H1 (cell line): ENCODE data around the gene ISG20L2. TPM values are rescaled to one million over a fixed set of nuclear protein-coding genes. Genes with fewer than 3 reads are reported as not detected.

Experiments used
- CTCF ChIA-PET: fragments of 300-600 bp; sonication (Branson Sonifier 250); formaldehyde crosslinking; loops from one replicate; lab custom pipeline; 2021; ENCODE audit not compliant: partially characterized antibody; lab: Charles Lee
- POLR2A ChIA-PET: fragments of 300-600 bp; sonication (Branson Sonifier 250); formaldehyde crosslinking; loops from one replicate; lab custom pipeline; 2021; ENCODE audit warnings: inconsistent platforms; ENCODE audit not compliant: partially characterized antibody; lab: Charles Lee
- DNase-seq, 2 experiments: peaks; one replicate each; pipeline versions ENCODE4 v3.0.0 to v3.0.0-alpha.2; 2010 to 2022; ENCODE audit warnings: low spot score in 2 of 2, low read depth in 1 of 2, mixed read lengths in 1 of 2
- FAIRE-seq: peaks from 2 replicates; lab custom pipeline; 2011; peaks lifted over from hg19 to GRCh38; lab: Jason Lieb, UNC
- H2AFZ ChIP-seq: 2 replicates; pipeline ENCODE4 v1.8.1; 2012; ENCODE audit warnings: low read length, inconsistent platforms
- H2AK5ac ChIP-seq: 2 replicates; pipeline ENCODE4 v1.6.1; 2013; ENCODE audit warnings: low read depth, low read length
- H2BK120ac ChIP-seq: replicated peaks from 2 replicates; pipeline ENCODE3; 2013; ENCODE audit warnings: low read depth, low read length, inconsistent platforms
- H2BK12ac ChIP-seq: 2 replicates; pipeline ENCODE4 v1.6.1; 2013; ENCODE audit warnings: low read depth, low read length
- H2BK15ac ChIP-seq: 2 replicates; pipeline ENCODE4 v1.6.1; 2013; ENCODE audit warnings: low read length
- H2BK20ac ChIP-seq: 2 replicates; pipeline ENCODE4 v1.6.1; 2013; ENCODE audit warnings: low read length
- H2BK5ac ChIP-seq: 2 replicates; pipeline ENCODE4 v1.6.1; 2013; ENCODE audit warnings: low read depth, low read length
- H3K14ac ChIP-seq: 2 replicates; pipeline ENCODE4 v1.6.1; 2013; ENCODE audit warnings: inconsistent platforms; ENCODE audit not compliant: insufficient read length
- H3K18ac ChIP-seq: 2 replicates; pipeline ENCODE4 v1.6.1; 2013; ENCODE audit warnings: low read length; ENCODE audit errors: extremely low read depth
- H3K23ac ChIP-seq: 2 replicates; pipeline ENCODE4 v1.6.1; 2013; ENCODE audit warnings: inconsistent platforms; ENCODE audit not compliant: insufficient read length
- H3K23me2 ChIP-seq: 2 replicates; pipeline ENCODE4 v1.6.1; 2013; ENCODE audit warnings: low read depth, low read length
- H3K27ac ChIP-seq: 2 replicates; pipeline ENCODE4 v1.6.1; 2011; ENCODE audit warnings: low read depth, low read length, inconsistent platforms
- H3K27me3 ChIP-seq, 4 experiments: replicated peaks in 1 of 4; 1 replicate in 1 of 4; 2 replicates in 3 of 4; pipeline versions ENCODE4 v1.6.1 to v1.8.1; 2011 to 2013; ENCODE audit warnings: low read length in 3 of 4, mild to moderate bottlenecking in 3 of 4, inconsistent platforms in 2 of 4, mixed read lengths in 2 of 4, moderate library complexity in 1 of 4; ENCODE audit not compliant: control insufficient read depth in 3 of 4, insufficient read depth in 3 of 4; ENCODE audit errors: extremely low read depth in 1 of 4
- H3K36me3 ChIP-seq, 4 experiments: 2 replicates each; pipeline versions ENCODE4 v1.6.1 to v1.8.1; 2011 to 2013; ENCODE audit warnings: mild to moderate bottlenecking in 4 of 4, low read length in 3 of 4, moderate library complexity in 2 of 4, control low read depth in 1 of 4, inconsistent platforms in 1 of 4; ENCODE audit not compliant: insufficient read depth in 4 of 4, control insufficient read depth in 2 of 4
- H3K4ac ChIP-seq: replicated peaks from 2 replicates; pipeline ENCODE3; 2013; ENCODE audit warnings: low read length, low read depth, mixed read lengths, inconsistent platforms; ENCODE audit not compliant: insufficient read length
- H3K4me1 ChIP-seq, 4 experiments: replicated peaks in 1 of 4; 1 replicate in 1 of 4; 2 replicates in 3 of 4; pipeline versions ENCODE4 v1.6.1 to v1.8.1; 2011 to 2013; ENCODE audit warnings: low read length in 3 of 4, inconsistent platforms in 2 of 4, mixed read lengths in 1 of 4; ENCODE audit not compliant: insufficient read depth in 4 of 4, control insufficient read depth in 3 of 4
- H3K4me2 ChIP-seq, 2 experiments: 2 replicates each; pipeline versions ENCODE4 v1.6.1 to v1.8.1; 2011 to 2013; ENCODE audit warnings: low read depth in 2 of 2, low read length in 2 of 2, control low read depth in 1 of 2, inconsistent platforms in 1 of 2, mild to moderate bottlenecking in 1 of 2; ENCODE audit not compliant: insufficient read depth in 1 of 2
- H3K4me3 ChIP-seq, 4 experiments: fragments of 200-600, 300-600 bp in 1 of 4; sonication (generic), shearing (Covaris generic), sonication (Bioruptor Twin) in 1 of 4; 2 replicates each; pipeline versions ENCODE4 v1.5.1 to v1.8.1; 2011 to 2016; ENCODE audit warnings: low read length in 4 of 4, low read depth in 3 of 4, control low read depth in 2 of 4, inconsistent platforms in 2 of 4, mild to moderate bottlenecking in 2 of 4, mixed read lengths in 1 of 4, moderate library complexity in 1 of 4; ENCODE audit not compliant: insufficient read depth in 2 of 4; ENCODE audit errors: extremely low read depth in 1 of 4
- H3K56ac ChIP-seq: replicated peaks from 2 replicates; pipeline ENCODE3; 2013; ENCODE audit warnings: low read depth, mild to moderate bottlenecking, mixed read lengths, low read length, inconsistent platforms; ENCODE audit not compliant: insufficient read length
- H3K79me1 ChIP-seq: 2 replicates; pipeline ENCODE4 v1.6.1; 2013; ENCODE audit warnings: low read depth, low read length, control low read depth
- H3K79me2 ChIP-seq, 2 experiments: 2 replicates each; pipeline versions ENCODE4 v1.6.1 to v1.8.1; 2012 to 2013; ENCODE audit warnings: low read length in 2 of 2, mild to moderate bottlenecking in 2 of 2, inconsistent platforms in 1 of 2; ENCODE audit not compliant: insufficient read depth in 2 of 2, control insufficient read depth in 1 of 2
- H3K9ac ChIP-seq, 4 experiments: replicated peaks in 1 of 4; 1 replicate in 1 of 4; 2 replicates in 3 of 4; pipeline versions ENCODE4 v1.6.1 to v1.8.1; 2011 to 2013; ENCODE audit warnings: low read depth in 3 of 4, low read length in 3 of 4, control low read depth in 2 of 4, mild to moderate bottlenecking in 2 of 4, moderate library complexity in 2 of 4, inconsistent platforms in 1 of 4; ENCODE audit errors: extremely low read depth in 1 of 4
- H3K9me3 ChIP-seq, 2 experiments: 2 replicates each; pipeline versions ENCODE4 v1.6.1 to v1.8.1; 2012 to 2013; ENCODE audit warnings: mild to moderate bottlenecking in 2 of 2, moderate library complexity in 2 of 2, control low read depth in 1 of 2, inconsistent platforms in 1 of 2, low read depth in 1 of 2, low read length in 1 of 2, mixed read lengths in 1 of 2; ENCODE audit not compliant: insufficient read depth in 2 of 2
- H4K20me1 ChIP-seq, 2 experiments: replicated peaks in 1 of 2; 2 replicates each; pipeline versions ENCODE3 to v1.8.1; 2011 to 2013; ENCODE audit warnings: inconsistent platforms in 2 of 2, low read length in 2 of 2, mild to moderate bottlenecking in 1 of 2; ENCODE audit not compliant: insufficient read depth in 2 of 2, control insufficient read depth in 1 of 2
- H4K5ac ChIP-seq: 2 replicates; pipeline ENCODE4 v1.6.1; 2013; ENCODE audit warnings: low read length, low read depth, mixed read lengths, inconsistent platforms; ENCODE audit not compliant: insufficient read length
- H4K8ac ChIP-seq: 2 replicates; pipeline ENCODE4 v1.8.0; 2013; ENCODE audit warnings: mild to moderate bottlenecking, moderate library complexity, low read length, inconsistent platforms; ENCODE audit not compliant: insufficient read depth; ENCODE audit errors: extremely low read depth
- H4K91ac ChIP-seq: replicated peaks from 2 replicates; pipeline ENCODE3; 2013; ENCODE audit warnings: low read length, mixed read lengths, inconsistent platforms; ENCODE audit not compliant: insufficient read length
- JUN ChIP-seq: IDR thresholded peaks from 2 replicates; pipeline ENCODE4 v1.6.1; 2011; ENCODE audit warnings: low read depth, mild to moderate bottlenecking, improper control_type of control experiment, low read length
- JUND ChIP-seq: IDR thresholded peaks from 2 replicates; pipeline ENCODE4 v1.6.1; 2011; ENCODE audit warnings: mild to moderate bottlenecking, improper control_type of control experiment, low read length
- KDM4A ChIP-seq: IDR thresholded peaks from one replicate; pipeline ENCODE4 v1.7.1; 2012; ENCODE audit warnings: low read depth, mild to moderate bottlenecking, moderate library complexity, low read length, inconsistent platforms; ENCODE audit not compliant: severe bottlenecking
- NRF1 ChIP-seq: IDR thresholded peaks from 2 replicates; pipeline ENCODE4 v1.6.1; 2011; ENCODE audit warnings: mild to moderate bottlenecking, low read depth, low read length, improper control_type of control experiment
- PHF8 ChIP-seq: fragments of 200-600 bp; sonication (generic); conservative IDR thresholded peaks from 2 replicates; pipeline ENCODE4 v1.7.1; 2012; ENCODE audit warnings: low read depth, mild to moderate bottlenecking, inconsistent platforms, low read length, moderate library complexity
- POLR2A ChIP-seq, 2 experiments: IDR thresholded peaks; 1 replicate in 1 of 2; 2 replicates in 1 of 2; pipeline ENCODE4 v1.6.1; 2011; ENCODE audit warnings: low read depth in 2 of 2, low read length in 2 of 2, mild to moderate bottlenecking in 2 of 2; ENCODE audit errors: control extremely low read depth in 1 of 2
- WGBS, 2 experiments: shearing (Covaris generic) in 1 of 2; methylation state at CpG; one replicate each; pipeline versions ENCODE4 v1.1.6 to v1.1.7; 2013 to 2015; ENCODE audit warnings: low lambda C conversion rate in 2 of 2, mixed read lengths in 2 of 2, inconsistent platforms in 1 of 2, low coverage in 1 of 2, missing lambda C conversion rate in 1 of 2; ENCODE audit not compliant: insufficient replicate concordance in 2 of 2, insufficient coverage in 1 of 2, insufficient read length in 1 of 2; ENCODE audit errors: extremely low coverage in 1 of 2, missing lambda C conversion rate in 1 of 2; 5-methylcytosine and 5-hydroxymethylcytosine counted together
- polyA plus RNA-seq, 7 experiments: library from polyadenylated mRNA; depleted of rRNA in 3 of 7; stranded (reverse) in 5 of 7; unstranded in 2 of 7; fragments of >200 nt in 5 of 7; fragments of 200-250 nt in 2 of 7; gene quantifications; 1 replicate in 5 of 7; 2 replicates in 1 of 7; 4 replicates in 1 of 7; pipeline versions ENCODE4 v1.2.1 to v1.2.3, GENCODE V29; 2011 to 2013; ENCODE audit warnings: missing spikeins in 2 of 7, mixed read lengths in 2 of 7
- total RNA-seq: library from RNA; stranded (reverse); fragmentation: NEBNext Ultra II Directional; extraction: Animal tissue kit (Norgen Biotek cat#: 25700); gene quantifications from 2 replicates; pipeline ENCODE4 v1.2.1, GENCODE V29; 2021

ISG20L2 gene
- total and polyA plus RNA-seq, 2 of the 8 experiments (the other 6 are each of a cell fraction or from before 2014, with no cell fraction given), result 47.5 to 53.0 TPM

DNA sequence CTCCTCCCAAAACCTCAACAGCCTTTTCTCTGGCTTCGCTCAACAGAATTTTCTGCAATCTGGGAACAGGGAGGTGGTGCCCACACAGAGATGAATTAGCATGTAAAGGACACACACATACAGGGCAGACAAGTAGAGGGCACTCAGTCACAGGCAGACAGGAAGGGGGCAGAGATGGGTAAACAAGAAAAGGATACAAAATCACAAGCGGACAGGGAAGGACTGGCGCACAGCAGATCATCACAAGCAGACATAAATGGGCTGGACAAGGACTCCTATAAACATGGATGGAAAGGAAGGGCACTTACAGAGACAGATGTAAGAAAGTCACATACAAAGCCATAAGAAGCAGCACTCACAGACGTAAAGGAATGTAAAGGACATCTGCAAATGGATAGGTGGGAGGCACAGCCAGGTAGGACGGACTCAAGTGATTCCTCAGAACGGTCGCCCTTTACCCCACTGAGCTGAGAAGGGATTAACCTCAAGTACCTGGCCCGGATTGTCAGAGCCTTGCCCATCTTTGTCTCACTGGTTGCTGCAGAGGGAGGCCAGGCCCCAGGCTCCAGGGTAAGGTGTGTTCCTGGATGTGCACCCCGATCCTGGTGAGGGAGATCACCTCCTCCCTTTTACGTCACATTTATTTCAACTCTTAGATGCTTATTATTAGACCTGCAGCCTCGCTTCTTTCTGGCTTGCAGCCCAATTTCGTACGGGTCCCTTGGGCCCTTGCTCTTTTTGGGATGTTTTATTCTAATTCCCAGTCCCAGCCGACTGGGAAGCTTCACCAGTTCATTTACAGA, 37.9 kb upstream of the ISG20L2 start:
- Histone ChIP-seq H2BK12ac (peak overlapping the region; percentile 75; the same call in 1 of the 2 replicates), H3K23ac (no peak overlapping the region), H3K9ac (peak overlapping the region; percentile 58 to 80 (median 70)), H3K4me3 (peak overlapping the region; percentile 45 to 75 (median 70)), H2AFZ (peak overlapping the region; percentile 54), H3K9me3 (no peaks in the 10 kb centered on the region), H2BK15ac (peak overlapping the region; percentile 13; the same call in 1 of the 2 replicates), H3K14ac (no peak overlapping the region), H3K27ac (peak overlapping the region; percentile 70), H3K18ac (peak overlapping the region; percentile 72; the same call in 1 of the 2 replicates), H2BK120ac (no peak overlapping the region), H3K79me1 (peaks cover 10% of the 10 kb centered on the region), H2AK5ac (peak overlapping the region; percentile 83; the same call in 1 of the 2 replicates), H2BK5ac (peak overlapping the region; percentile 80), H4K20me1 (peaks cover 10 to 18% of the 10 kb centered on the region in 2 experiments), H3K4ac (no peak overlapping the region), H4K91ac (peak overlapping the region; percentile 4), H3K36me3 (peaks cover 0 to 5% (median 2%) of the 10 kb centered on the region in 4 experiments; a peak in 2 of 8 replicates), H4K8ac (peak overlapping the region; percentile 90; the same call in 1 of the 2 replicates), H3K56ac (no peak overlapping the region), H2BK20ac (no peak overlapping the region), H3K4me1 (peaks cover 0 to 16% (median 6%) of the 10 kb centered on the region in 4 experiments; a peak in 5 of 7 replicates), H3K4me2 (peak overlapping the region; percentile 96 to 97), H3K27me3 (no peaks in the 10 kb centered on the region), H4K5ac (peak overlapping the region; percentile 26), H3K23me2 (peaks cover 11% of the 10 kb centered on the region), H3K79me2 (peaks cover 26 to 36% of the 10 kb centered on the region in 2 experiments)
- TF ChIP-seq KDM4A (peak; percentile 13), JUND (no peak), PHF8 (peak; percentile 15; the same call in 1 of the 2 replicates), POLR2A (IDR thresholded peaks at IDR 0.05; ENCODE audit: control extremely low read depth in 1 of 2, low read depth in 2 of 2, low read length in 2 of 2) (peak in 1 of 2 experiments; percentile 65; a peak in 1 of 3 replicates), NRF1 (no peak), JUN (no peak)
- DNase-seq (no peak), FAIRE-seq (no peak)
- POLR2A ChIA-PET, result interaction anchor here (0.6 to 8.2 kb wide), 27 partner anchors 10 to 175 kb away, joined by 3 to 121 read pairs (median 5); partner anchors contain the start of genes CRABP2, GPATCH4, HDGF and ISG20L2
- CTCF ChIA-PET, result interaction anchor here (1.0 to 11.7 kb wide), 7 partner anchors 14 to 124 kb away, joined by 3 to 100 read pairs (median 4); partner anchors contain the start of genes ISG20L2 and METTL25B
- WGBS, 2 experiments, result 34% methylated on average over 14 of the region's 14 CpGs; no CpG with 5 or more reads in 1 of the 2 experiments
